ENCODE results near the gene NEU1. TPM values are rescaled to one million over a fixed set of nuclear protein-coding genes. Genes with fewer than 3 reads are reported as not detected.

The NEU1 gene
- total RNA-seq, 1 experiment from 2014 or later: 36.2 TPM

DNA sequence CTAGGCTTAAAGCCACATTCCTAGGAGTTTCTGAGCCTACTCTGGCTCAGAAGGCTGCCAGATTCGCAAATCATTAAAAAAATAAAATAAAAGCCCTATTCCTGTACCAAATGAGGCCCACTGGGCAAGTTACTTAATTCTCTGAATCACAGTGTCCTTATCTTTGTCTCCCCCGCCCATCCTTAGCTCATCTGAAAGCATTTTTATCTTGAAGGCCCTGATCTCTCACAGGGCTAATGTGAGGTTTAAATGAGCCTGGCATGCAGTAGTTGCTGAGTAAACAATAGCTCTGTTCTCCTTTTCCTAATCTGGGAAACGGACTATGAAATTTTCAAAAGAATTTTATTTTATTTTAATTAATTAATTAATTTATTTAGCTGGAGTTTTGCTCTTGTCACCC, 41.3 kb upstream of the NEU1 start:
- Histone ChIP-seq H4K8ac (replicated peaks; ENCODE audit: insufficient read length, low read depth, low read length) (no peak overlapping the region), H3K23me2 (ENCODE audit: insufficient read length, low read depth, low read length, poor library complexity, severe bottlenecking) (no peaks in the 10 kb centered on the region), H3K9me3 (ENCODE audit: control insufficient read depth, low read depth, low read length) (no peaks in the 10 kb centered on the region), H2BK5ac (ENCODE audit: insufficient read length, low read length) (no peak overlapping the region), H3K23ac (ENCODE audit: insufficient read length, low read depth, low read length) (no peak overlapping the region), H3K9ac (ENCODE audit: extremely low read depth, insufficient read length, low read length) (no peak overlapping the region), H4K5ac (ENCODE audit: insufficient read length, low read depth, low read length) (no peak overlapping the region), H3K27ac (ENCODE audit: insufficient read length, low read depth, low read length) (no peak overlapping the region), H2BK12ac (ENCODE audit: insufficient read length, low read depth, low read length) (no peak overlapping the region), H2AK5ac (ENCODE audit: insufficient read length, low read length) (no peak overlapping the region), H3K4me2 (ENCODE audit: insufficient read depth, insufficient read length, low read length) (no peak overlapping the region), H3K4me1 (ENCODE audit: insufficient read depth, low read length) (no peaks in the 10 kb centered on the region; the same call in 1 of the 2 replicates), H3T11ph (ENCODE audit: low read length) (no peak overlapping the region), H2BK15ac (ENCODE audit: low read depth, low read length) (no peak overlapping the region), H2BK20ac (ENCODE audit: low read depth, low read length, poor library complexity, severe bottlenecking) (no peak overlapping the region), H4K20me1 (ENCODE audit: control insufficient read depth, insufficient read depth, insufficient read length) (no peaks in the 10 kb centered on the region), H3K27me3 (ENCODE audit: insufficient read depth, low read length) (no peaks in the 10 kb centered on the region), H3K14ac (ENCODE audit: insufficient read depth, low read length) (no peak overlapping the region), H2BK120ac (ENCODE audit: low read depth, low read length, poor library complexity, severe bottlenecking) (no peak overlapping the region), H4K91ac (ENCODE audit: insufficient read length, low read depth, low read length) (no peak overlapping the region), H3K18ac (ENCODE audit: insufficient read length, low read depth, low read length) (no peak overlapping the region), H3K79me2 (ENCODE audit: insufficient read depth, low read length) (no peaks in the 10 kb centered on the region), H3K4ac (ENCODE audit: low read depth, low read length) (no peak overlapping the region), H2AFZ (ENCODE audit: low read length) (no peak overlapping the region), H3K79me1 (ENCODE audit: insufficient read depth, low read depth, low read length, poor library complexity, severe bottlenecking) (no peaks in the 10 kb centered on the region), H3K56ac (ENCODE audit: insufficient read length, low read depth, low read length) (no peak overlapping the region)
- Mint-ChIP-seq H3K27ac (no peak overlapping the region), H3K9me3 (no peaks in the 10 kb centered on the region; a peak in 1 of 5 replicates), H3K36me3 (ENCODE audit: insufficient read depth in 1 of 3, low read depth in 3 of 3) (peaks cover 2 to 11% (median 11%) of the 10 kb centered on the region in 3 experiments; a peak in 6 of 7 replicates), H3K4me3 (no peak overlapping the region), H3K27me3 (ENCODE audit: low read depth) (no peaks in the 10 kb centered on the region; the same call in none of the 2 replicates), H3K4me1 (peaks cover 22 to 40% of the 10 kb centered on the region in 2 experiments)
- DNase-seq: no peak
- no CpG with 5 or more reads among the region's 3 CpGs for WGBS (ENCODE audit: extremely low coverage, insufficient read length, low lambda C conversion rate)
- TF ChIP-seq, protein P1, sequence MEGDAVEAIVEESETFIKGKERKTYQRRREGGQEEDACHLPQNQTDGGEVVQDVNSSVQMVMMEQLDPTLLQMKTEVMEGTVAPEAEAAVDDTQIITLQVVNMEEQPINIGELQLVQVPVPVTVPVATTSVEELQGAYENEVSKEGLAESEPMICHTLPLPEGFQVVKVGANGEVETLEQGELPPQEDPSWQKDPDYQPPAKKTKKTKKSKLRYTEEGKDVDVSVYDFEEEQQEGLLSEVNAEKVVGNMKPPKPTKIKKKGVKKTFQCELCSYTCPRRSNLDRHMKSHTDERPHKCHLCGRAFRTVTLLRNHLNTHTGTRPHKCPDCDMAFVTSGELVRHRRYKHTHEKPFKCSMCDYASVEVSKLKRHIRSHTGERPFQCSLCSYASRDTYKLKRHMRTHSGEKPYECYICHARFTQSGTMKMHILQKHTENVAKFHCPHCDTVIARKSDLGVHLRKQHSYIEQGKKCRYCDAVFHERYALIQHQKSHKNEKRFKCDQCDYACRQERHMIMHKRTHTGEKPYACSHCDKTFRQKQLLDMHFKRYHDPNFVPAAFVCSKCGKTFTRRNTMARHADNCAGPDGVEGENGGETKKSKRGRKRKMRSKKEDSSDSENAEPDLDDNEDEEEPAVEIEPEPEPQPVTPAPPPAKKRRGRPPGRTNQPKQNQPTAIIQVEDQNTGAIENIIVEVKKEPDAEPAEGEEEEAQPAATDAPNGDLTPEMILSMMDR (conservative IDR thresholded peaks at IDR 0.05): no peak
